Activated gamma-delta T cell (primary cell): ENCODE results near the gene ALG5.

ENCODE experiments used
- DNase-seq: peaks from one replicate; lab custom pipeline; 2025; lab: John Stamatoyannopoulos, UW

ALG5 gene

DNA sequence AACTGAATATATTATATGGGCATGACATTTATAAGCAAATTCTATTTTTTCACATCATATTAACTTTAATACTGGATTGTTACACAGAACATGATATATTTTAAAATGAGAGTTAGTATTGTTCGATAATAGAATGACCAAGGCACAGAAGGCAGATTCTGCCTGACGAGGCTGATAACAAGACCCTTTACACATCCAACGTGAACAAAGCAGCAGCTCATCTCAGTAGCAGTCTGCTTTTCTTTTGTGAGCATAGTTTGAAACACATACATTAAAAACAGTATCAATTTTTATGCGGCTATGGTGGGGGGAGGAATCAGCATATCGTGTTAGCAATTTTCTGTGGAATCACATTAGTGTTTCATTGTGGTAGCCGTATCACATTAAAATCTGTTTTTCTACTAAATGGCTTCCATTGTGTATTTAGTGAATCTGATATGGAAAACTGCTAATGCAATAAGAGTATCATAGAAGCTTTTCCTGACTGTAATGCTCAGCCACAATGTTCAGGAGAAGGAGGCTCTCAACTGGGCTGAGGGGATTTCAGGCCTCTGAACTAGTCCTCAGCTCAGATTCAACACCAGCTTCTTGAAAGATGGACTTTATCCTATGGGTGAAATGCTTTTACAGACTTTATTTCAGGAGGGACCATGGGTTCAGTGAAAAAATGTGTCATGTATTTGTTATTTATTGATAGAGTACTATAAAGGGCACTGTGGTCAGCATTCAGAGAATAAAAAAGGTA is 83.1 kb downstream of the ALG5 start:
- no peak for DNase-seq

DNA sequence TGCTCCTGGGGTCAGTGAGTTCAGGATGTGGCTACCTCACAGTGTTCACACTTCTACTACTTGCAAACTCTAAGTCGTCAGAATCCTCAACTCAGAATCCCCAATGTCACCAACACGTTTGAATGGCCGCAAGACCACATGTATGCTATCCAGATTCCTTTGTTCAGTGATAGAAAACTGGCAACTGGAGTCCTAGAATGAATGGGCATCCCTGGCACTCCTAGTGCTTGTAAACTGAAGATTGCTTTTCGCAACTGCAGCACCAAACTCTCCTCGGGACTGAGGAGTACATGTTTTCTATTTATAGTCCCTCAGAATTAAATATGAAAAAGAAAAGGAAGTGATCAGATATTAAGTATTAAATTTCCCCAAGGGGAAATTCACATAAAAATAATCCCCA is 84.0 kb downstream of the ALG5 start:
- no peak for DNase-seq

DNA sequence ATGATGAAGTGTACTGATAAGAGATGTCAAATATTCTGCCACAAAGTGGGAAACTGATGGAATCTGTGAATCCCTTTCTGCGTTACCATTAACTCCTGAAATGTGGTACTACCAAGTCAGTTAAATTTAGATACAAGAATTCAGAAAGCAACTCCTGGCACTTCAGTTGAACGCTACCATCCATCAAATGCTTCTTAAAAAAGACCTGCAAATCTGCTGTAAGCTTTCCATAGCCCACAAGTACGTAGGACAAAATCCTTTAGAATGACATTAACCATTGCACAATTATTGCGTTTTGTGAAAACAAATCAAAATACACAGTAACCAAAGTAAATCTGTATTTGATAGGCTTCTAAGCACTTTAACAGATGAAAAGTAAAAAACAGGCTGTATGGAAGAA is 84.5 kb downstream of the ALG5 start:
- DNase-seq: no peak

DNA sequence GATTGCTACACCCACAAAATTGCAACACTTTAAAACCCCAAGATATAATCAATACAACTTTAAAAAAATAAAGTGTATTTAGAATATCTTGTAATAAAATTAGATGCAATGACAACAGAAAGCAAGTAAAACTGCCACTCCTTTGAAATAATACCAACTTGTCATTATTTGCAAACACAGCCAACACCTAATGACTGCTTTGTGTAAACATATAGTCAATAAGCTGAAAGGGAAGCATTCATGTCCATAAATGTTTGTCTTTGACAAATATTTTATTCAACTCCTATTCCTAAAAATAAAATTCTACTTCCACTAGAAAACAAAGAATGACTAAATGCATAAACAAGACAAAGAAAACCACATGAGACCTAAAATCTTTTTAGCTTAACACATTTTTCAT is 85.7 kb downstream of the ALG5 start:
- DNase-seq: no peak

GRCh38 chr13:36912973-36913372 is 86.2 kb downstream of the ALG5 start:
- no peak for DNase-seq

DNA sequence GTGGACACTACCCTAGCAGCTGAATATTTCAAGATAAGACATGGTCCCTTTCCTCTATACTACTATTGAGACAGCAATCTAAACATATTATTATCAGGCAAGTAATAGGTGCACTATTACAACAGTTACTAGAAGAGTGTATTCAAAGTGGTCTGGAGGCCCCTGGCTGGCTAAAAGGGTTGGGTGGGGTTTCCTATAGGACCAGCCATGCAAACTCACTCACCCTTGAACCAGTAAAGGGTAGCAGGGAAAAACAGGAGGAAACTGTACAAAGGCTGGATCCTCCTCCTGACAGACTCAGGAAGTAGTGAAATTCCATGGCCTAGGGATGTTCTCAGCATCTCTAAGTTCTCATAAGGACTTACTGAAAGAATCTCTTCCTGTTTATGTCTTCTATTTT is 86.8 kb downstream of the ALG5 start:
- DNase-seq: no peak

- no peak for DNase-seq
Observed at GRCh38 chr13:36910545-36910944, 88.6 kb downstream of the ALG5 start.

DNA sequence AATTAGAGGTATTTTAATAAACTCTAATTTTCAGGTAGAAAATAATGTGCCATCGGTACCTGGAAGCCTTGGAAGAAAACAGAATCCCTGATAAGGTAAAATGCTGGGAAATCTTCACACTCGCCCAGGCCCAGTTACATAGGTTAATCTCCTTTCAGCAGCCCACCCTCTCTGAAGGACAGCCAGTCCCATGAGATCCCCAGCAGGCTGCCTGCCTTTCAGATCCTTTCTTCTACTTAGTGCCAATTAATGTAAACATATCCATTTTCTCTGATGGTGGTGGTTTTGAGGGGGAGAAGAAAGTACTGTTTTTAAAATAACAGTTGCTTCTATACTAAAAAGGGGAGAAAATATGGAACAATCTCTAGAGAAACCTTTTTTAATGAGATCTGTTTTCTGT is 91.3 kb downstream of the ALG5 start:
- no peak for DNase-seq

GRCh38 chr13:36907266-36907665 is 91.9 kb downstream of the ALG5 start:
- DNase-seq: no peak

DNA sequence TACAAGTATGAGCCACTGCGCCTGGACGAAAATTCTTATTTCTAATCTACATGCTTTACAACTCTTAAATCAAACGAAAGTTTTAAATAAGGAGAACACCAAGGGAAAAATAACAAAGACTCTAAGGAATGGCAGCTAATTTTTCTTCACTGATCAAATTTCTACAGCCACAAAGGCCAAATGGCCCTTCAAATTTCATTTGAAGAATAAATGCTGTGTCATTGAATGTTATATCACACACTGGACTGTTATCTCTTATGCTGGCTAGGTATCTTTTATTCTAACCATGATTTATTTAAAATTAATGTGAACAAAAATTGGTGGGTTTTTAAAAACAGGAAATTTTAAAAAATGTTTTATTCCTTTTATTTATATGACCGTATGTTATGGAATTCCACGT is 93.2 kb downstream of the ALG5 start:
- DNase-seq: no peak

- no peak for DNase-seq
Observed at GRCh38 chr13:36903925-36904595, 95.1 kb downstream of the ALG5 start.
